ENCODE measurements around the gene ITGAD.

- TF ChIP-seq CTCF (IDR thresholded peaks at IDR 0.05) (no peak), ZNF138 (CRISPR knock-in tag; conservative IDR thresholded peaks at IDR 0.05) (no peak)
Measured at GRCh38 chr16:31407406-31407805, 14.3 kb downstream of the ITGAD start.
